ENCODE data around the gene HHAT. TPM values are rescaled to one million over a fixed set of nuclear protein-coding genes. Genes with fewer than 3 reads are reported as not detected.
A peak's percentile ranks its signal among the peaks of the same experiment; 100 is the strongest.

The HHAT gene
- total and polyA plus RNA-seq, 2 of the 4 experiments (the other 2 are of a cell fraction): 1.7 to 2.5 TPM

DNA sequence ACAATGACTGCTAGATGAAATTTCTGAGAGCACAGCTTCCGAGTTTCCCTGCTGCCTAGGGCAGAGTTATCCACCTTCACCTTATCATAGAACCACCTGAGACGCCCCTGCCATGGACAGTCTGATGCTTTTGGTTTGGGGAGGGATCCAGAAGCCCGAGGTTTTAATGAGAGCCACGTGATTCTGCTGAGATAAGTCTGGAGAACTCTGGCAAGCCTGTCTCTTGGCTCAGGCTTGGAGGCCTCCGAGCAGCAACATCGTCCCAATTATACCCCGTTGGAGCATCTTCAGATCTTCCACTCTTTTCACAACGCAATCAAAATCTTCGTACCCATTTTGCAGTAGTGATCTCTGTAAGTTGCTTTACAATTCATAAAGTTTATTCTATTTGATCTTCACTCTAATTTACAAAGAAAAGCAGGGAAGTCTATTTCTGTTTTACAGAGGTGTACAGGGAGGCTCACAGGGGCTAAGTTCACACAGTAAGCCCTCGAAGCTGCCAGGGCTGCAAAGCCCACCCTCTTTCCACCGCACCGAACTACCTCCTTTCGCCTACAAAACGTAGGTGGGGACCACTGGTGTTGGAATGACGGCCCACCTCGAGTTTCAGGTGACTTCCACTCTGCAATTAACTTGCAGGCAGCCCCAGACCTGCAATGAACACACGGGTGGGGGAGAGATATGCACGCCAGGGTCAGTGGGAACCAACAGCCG, 513 bp upstream of the HHAT start:
- Histone ChIP-seq H4K20me1 (ENCODE audit: insufficient read depth, low read length) (no peaks in the 10 kb centered on the region), H3K4me3 (ENCODE audit: insufficient read depth, low read depth, low read length) (peak overlapping the region; percentile 68), H4K91ac (ENCODE audit: insufficient read depth, low read depth, low read length) (no peak overlapping the region; the same call in 1 of the 2 replicates), H3K4me1 (ENCODE audit: control insufficient read depth, insufficient read depth, low read length) (peaks cover 2% of the 10 kb centered on the region; the same call in 1 of the 2 replicates), H3K18ac (ENCODE audit: low read depth, low read length) (peak overlapping the region; percentile 27; the same call in 1 of the 2 replicates), H2AK9ac (replicated peaks; ENCODE audit: low read depth, low read length, poor library complexity) (peak overlapping the region; percentile 52), H3K36me3 (ENCODE audit: control insufficient read depth, insufficient read depth, low read length) (no peaks in the 10 kb centered on the region), H2AFZ (replicated peaks; ENCODE audit: low read length, poor library complexity) (peak overlapping the region; percentile 99), H3K27ac (ENCODE audit: insufficient read depth, low read length) (peak overlapping the region; percentile 46), H3K4ac (ENCODE audit: low read depth, low read length) (peak overlapping the region; percentile 50), H2BK20ac (ENCODE audit: low read depth, low read length) (no peak overlapping the region; the same call in 1 of the 2 replicates), H2BK15ac (ENCODE audit: low read depth, low read length) (no peak overlapping the region), H3K14ac (replicated peaks; ENCODE audit: low read depth, low read length) (peak overlapping the region; percentile 76), H3K4me2 (ENCODE audit: low read depth, low read length) (peak overlapping the region; percentile 91), H3K9ac (ENCODE audit: low read depth, low read length) (peak overlapping the region; percentile 55), H3K23ac (ENCODE audit: low read depth, low read length) (peak overlapping the region; percentile 29), H4K8ac (ENCODE audit: low read depth in 2 of 2, low read length in 2 of 2) (peak overlapping the region in 1 of 2 experiments; percentile 98; a peak in 3 of 4 replicates), H3K9me3 (ENCODE audit: control insufficient read depth, insufficient read depth, low read length) (no peaks in the 10 kb centered on the region), H3K27me3 (ENCODE audit: control insufficient read depth, insufficient read depth, low read length) (0 out of 2 replicates have a peak, but pooled peaks cover 4% of the 10 kb centered on the region), H2BK5ac (ENCODE audit: low read depth, low read length, poor library complexity, severe bottlenecking) (peak overlapping the region; percentile 45), H3K9me1 (ENCODE audit: insufficient read depth, low read length) (no peaks in the 10 kb centered on the region), H3K56ac (ENCODE audit: extremely low read depth, insufficient read depth, low read length) (no peak overlapping the region; the same call in 1 of the 2 replicates), H2BK120ac (ENCODE audit: low read depth, low read length) (no peak overlapping the region), H3K79me1 (ENCODE audit: low read depth in 1 of 2, low read length in 2 of 2) (no peaks in the 10 kb centered on the region), H2AK5ac (ENCODE audit: low read depth, low read length) (no peak overlapping the region; the same call in 1 of the 2 replicates), H4K5ac (ENCODE audit: low read depth, low read length) (peak overlapping the region; percentile 79)
- ChIA-PET POLR2A (ENCODE audit: unreplicated experiment) (no interaction called here), CTCF (interaction anchor here (0.7 kb wide), 1 partner anchor 323 kb away, joined by 3 read pairs; no protein-coding TSS in a partner anchor)
- in situ Hi-C loops (cut with MboI; ENCODE audit: low sequenced_read_pairs): no loop called here
- no TSS peak for BruUV-seq (replicated peaks)
- no peak for DNase-seq
- ATAC-seq (ENCODE audit: low read depth): no peak
- 0% methylated on average over 1 of the region's 19 CpGs; no CpG with 5 or more reads in 1 of the 2 experiments for WGBS, 2 experiments (ENCODE audit: extremely low coverage in 2 of 2, insufficient read length in 1 of 2)
- dilution Hi-C loops (cut with HindIII; ENCODE audit: low sequenced_read_pairs, unreplicated experiment): no loop called here
- intact Hi-C loops (cut with micrococcal nuclease): no loop called here
- no peak for TF ChIP-seq POLR2A (IDR thresholded peaks at IDR 0.05; ENCODE audit: low read depth, low read length)
- TF ChIP-seq RCOR1 (IDR thresholded peaks at IDR 0.05; ENCODE audit: insufficient replicate concordance, low read length): no peak
- no peak for TF ChIP-seq MAZ (IDR thresholded peaks at IDR 0.05; ENCODE audit: borderline replicate concordance, low read depth, low read length)
- TF ChIP-seq SMC3 (IDR thresholded peaks at IDR 0.05; ENCODE audit: low read depth, low read length): no peak
- TF ChIP-seq MAFK (IDR thresholded peaks at IDR 0.05; ENCODE audit: low read depth, low read length): no peak
- TF ChIP-seq BHLHE40 (IDR thresholded peaks at IDR 0.05; ENCODE audit: low read depth, low read length): no peak
